GM19438 (cell line): Measurements from ENCODE around the gene COL18A1.

Source experiments
- ATAC-seq: cut with Tn5 transposase; IDR thresholded peaks from one replicate; pipeline ENCODE4 v1.9.1; 2021; ENCODE audit warnings: low read depth; ENCODE audit not compliant: unreplicated experiment

COL18A1 gene

GRCh38 chr21:45381865-45382696 is 22.9 kb upstream of the COL18A1 start:
- ATAC-seq, result no peak

GRCh38 chr21:45382697-45382997 is 22.3 kb upstream of the COL18A1 start:
- ATAC-seq, result no peak

GRCh38 chr21:45383111-45383614 is 21.8 kb upstream of the COL18A1 start:
- no peak for ATAC-seq

- no peak for ATAC-seq
These were observed 21.3 kb upstream of the COL18A1 start for GRCh38 chr21:45383615-45384201.

- ATAC-seq, result no peak
These were observed 20.1 kb upstream of the COL18A1 start for GRCh38 chr21:45384656-45385548.

GRCh38 chr21:45385549-45386050 is 19.4 kb upstream of the COL18A1 start:
- ATAC-seq, result no peak

- no peak for ATAC-seq
These were observed 18.6 kb upstream of the COL18A1 start for GRCh38 chr21:45386336-45386727.

- ATAC-seq, result no peak
These were observed 18.1 kb upstream of the COL18A1 start for GRCh38 chr21:45386728-45387371.

GRCh38 chr21:45387506-45387905 is 17.5 kb upstream of the COL18A1 start:
- no peak for ATAC-seq

GRCh38 chr21:45388011-45388521 is 16.9 kb upstream of the COL18A1 start:
- ATAC-seq, result no peak

- ATAC-seq, result no peak
These were observed 16.2 kb upstream of the COL18A1 start for GRCh38 chr21:45388611-45389296.

GRCh38 chr21:45390121-45390751 is 14.7 kb upstream of the COL18A1 start:
- ATAC-seq, result no peak

GRCh38 chr21:45390831-45391742 is 13.9 kb upstream of the COL18A1 start:
- no peak for ATAC-seq

GRCh38 chr21:45391743-45392572 is 13.0 kb upstream of the COL18A1 start:
- ATAC-seq, result no peak

- ATAC-seq, result no peak
These were observed 12.4 kb upstream of the COL18A1 start for GRCh38 chr21:45392573-45392971.

- no peak for ATAC-seq
These were observed 11.9 kb upstream of the COL18A1 start for GRCh38 chr21:45393021-45393420.
